22Rv1 (cell line): Measurements from ENCODE around the gene APOBEC3F.
"Not testable (repeated sequence)": the region's sequence is repeated elsewhere in the genome, so short reads cannot be mapped to it uniquely, and the experiment has no call there.

ENCODE experiments used
- CTCF ChIP-seq: fragments of 450-650 bp; IDR thresholded peaks from 2 replicates; pipeline ENCODE4 v1.5.1; 2017; ENCODE audit warnings: mild to moderate bottlenecking
- ZFX ChIP-seq: fragments of 450-650 bp; IDR thresholded peaks from 2 replicates; pipeline ENCODE4 v1.6.1; 2017; ENCODE audit warnings: antibody characterized with exemption, borderline replicate concordance

GRCh38 chr22:39061290-39061689 is 20.6 kb downstream of the APOBEC3F start:
- not testable (repeated sequence) for TF ChIP-seq CTCF, ZFX
